HepG2 (cell line): ENCODE measurements around the gene CNNM3.

Source experiments
- DR1 ChIP-seq: sonication (generic); formaldehyde crosslinking; IDR thresholded peaks from 2 replicates; pipeline ENCODE4 v1.8.0; 2021; ENCODE audit warnings: mild to moderate bottlenecking, missing genetic modification reagents, inconsistent platforms
- ELF4 ChIP-seq: sonication (generic); formaldehyde crosslinking; IDR thresholded peaks from 2 replicates; pipeline ENCODE4 v1.5.0; 2020; ENCODE audit warnings: missing genetic modification reagents, mild to moderate bottlenecking, moderate library complexity, borderline replicate concordance
- RFX5 ChIP-seq: IDR thresholded peaks from 2 replicates; pipeline ENCODE4 v1.6.1; 2011; ENCODE audit warnings: low read depth, low read length, improper control_type of control experiment

DNA sequence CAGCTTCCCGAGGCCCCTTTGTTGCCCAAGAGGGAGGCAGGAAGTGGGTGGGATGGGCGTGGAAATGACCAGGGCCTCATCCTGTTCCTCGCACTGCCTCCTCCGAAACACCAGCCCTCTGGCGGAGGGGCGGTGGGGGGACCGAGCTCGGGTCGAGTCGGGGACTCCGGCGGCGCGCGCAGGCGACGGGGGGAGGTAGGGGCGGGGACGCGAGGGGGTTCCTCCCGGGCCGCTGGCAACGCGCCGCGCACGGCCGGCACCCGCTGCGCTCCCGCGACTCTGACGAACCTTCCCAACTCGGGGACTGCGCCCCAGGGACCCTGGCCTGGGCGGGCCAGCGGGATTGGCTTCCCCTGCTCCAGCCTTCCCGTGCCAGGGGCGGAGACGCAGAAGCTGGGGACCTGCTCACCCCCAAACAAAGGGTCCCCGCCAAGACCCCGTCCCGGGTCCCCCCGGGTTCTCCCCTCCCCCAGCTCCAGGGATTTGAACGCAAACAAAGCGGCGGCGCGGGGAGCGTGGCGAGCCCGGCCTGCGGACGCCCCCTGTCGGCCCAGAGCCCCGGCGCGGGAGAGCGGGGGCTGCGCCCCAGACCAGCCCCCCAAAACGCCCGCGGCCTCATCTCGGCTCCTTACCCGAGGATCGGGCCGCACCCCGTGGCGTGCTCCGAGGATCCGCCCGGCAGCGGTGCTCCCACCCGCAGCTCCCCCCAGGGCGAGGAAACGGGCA lies 52.6 kb downstream of the CNNM3 start:
- no peak; the same call in 1 of the 2 replicates for TF ChIP-seq DR1
- TF ChIP-seq ELF4 (CRISPR knock-in tag), result peak; percentile 51; the same call in 1 of the 2 replicates
- TF ChIP-seq RFX5, result no peak
